ENCODE results near the gene FLYWCH1. TPM values are rescaled to one million over a fixed set of nuclear protein-coding genes. Genes with fewer than 3 reads are reported as not detected.

Gene FLYWCH1
- total RNA-seq, 2 experiments from 2014 or later = 33.5 to 35.4 TPM

- Mint-ChIP-seq H3K9me3 (no peaks in the 10 kb centered on the region), H3K27me3 (ENCODE audit: low read depth) (no peaks in the 10 kb centered on the region), H3K36me3 (ENCODE audit: low read depth) (no peaks in the 10 kb centered on the region), H3K4me1 (ENCODE audit: low read depth) (peaks cover 4% of the 10 kb centered on the region), H3K4me3 (no peak overlapping the region), H3K27ac (no peak overlapping the region)
- intact Hi-C loops (cut with micrococcal nuclease) = no loop called here
- no peak for DNase-seq
- CTCF ChIA-PET = interaction anchor here (0.5 kb wide), 1 partner anchor 28 kb away, joined by 3 read pairs; no protein-coding TSS in a partner anchor
Measured at GRCh38 chr16:2988590-2989099, 76.9 kb downstream of the FLYWCH1 start.

GRCh38 chr16:2990891-2991290 is 79.2 kb downstream of the FLYWCH1 start:
- H3K36me3 Mint-ChIP-seq (ENCODE audit: low read depth) = no peaks in the 10 kb centered on the region
- no peak overlapping the region for H3K4me3 Mint-ChIP-seq
- CTCF ChIA-PET = interaction anchor here (0.6 kb wide), 1 partner anchor 87 kb away, joined by 3 read pairs; no protein-coding TSS in a partner anchor
- no peak overlapping the region for H3K27ac Mint-ChIP-seq
- H3K4me1 Mint-ChIP-seq (ENCODE audit: low read depth) = no peaks in the 10 kb centered on the region
- H3K9me3 Mint-ChIP-seq = no peaks in the 10 kb centered on the region
- H3K27me3 Mint-ChIP-seq (ENCODE audit: low read depth) = no peaks in the 10 kb centered on the region
- intact Hi-C loops (cut with micrococcal nuclease) = no loop called here
- DNase-seq = no peak

- no peak overlapping the region for H3K4me3 Mint-ChIP-seq
- intact Hi-C loops (cut with micrococcal nuclease) = no loop called here
- H3K4me1 Mint-ChIP-seq (ENCODE audit: low read depth) = no peaks in the 10 kb centered on the region
- H3K36me3 Mint-ChIP-seq (ENCODE audit: low read depth) = no peaks in the 10 kb centered on the region
- H3K27ac Mint-ChIP-seq = no peak overlapping the region
- CTCF ChIA-PET = no interaction called here
- no peak for DNase-seq
- H3K27me3 Mint-ChIP-seq (ENCODE audit: low read depth) = no peaks in the 10 kb centered on the region
- H3K9me3 Mint-ChIP-seq = no peaks in the 10 kb centered on the region
Measured at GRCh38 chr16:2991566-2992261, 80.0 kb downstream of the FLYWCH1 start.

- H3K27ac Mint-ChIP-seq = no peak overlapping the region
- H3K27me3 Mint-ChIP-seq (ENCODE audit: low read depth) = no peaks in the 10 kb centered on the region
- no peak overlapping the region for H3K4me3 Mint-ChIP-seq
- H3K9me3 Mint-ChIP-seq = no peaks in the 10 kb centered on the region
- intact Hi-C loops (cut with micrococcal nuclease) = no loop called here
- no peaks in the 10 kb centered on the region for H3K4me1 Mint-ChIP-seq (ENCODE audit: low read depth)
- H3K36me3 Mint-ChIP-seq (ENCODE audit: low read depth) = no peaks in the 10 kb centered on the region
- no peak for DNase-seq
- CTCF ChIA-PET = no interaction called here
Measured at GRCh38 chr16:2992383-2993081, 80.8 kb downstream of the FLYWCH1 start.

- no peaks in the 10 kb centered on the region for H3K9me3 Mint-ChIP-seq
- no peaks in the 10 kb centered on the region for H3K27me3 Mint-ChIP-seq (ENCODE audit: low read depth)
- no peak overlapping the region for H3K4me3 Mint-ChIP-seq
- DNase-seq = no peak
- H3K4me1 Mint-ChIP-seq (ENCODE audit: low read depth) = no peaks in the 10 kb centered on the region
- H3K27ac Mint-ChIP-seq = no peak overlapping the region
- CTCF ChIA-PET = no interaction called here
- intact Hi-C loops (cut with micrococcal nuclease) = no loop called here
- H3K36me3 Mint-ChIP-seq (ENCODE audit: low read depth) = no peaks in the 10 kb centered on the region
Measured at GRCh38 chr16:2996298-2996697, 84.6 kb downstream of the FLYWCH1 start.

- Mint-ChIP-seq H3K4me1 (ENCODE audit: low read depth) (no peaks in the 10 kb centered on the region), H3K27me3 (ENCODE audit: low read depth) (no peaks in the 10 kb centered on the region), H3K27ac (no peak overlapping the region), H3K9me3 (no peaks in the 10 kb centered on the region), H3K4me3 (no peak overlapping the region), H3K36me3 (ENCODE audit: low read depth) (no peaks in the 10 kb centered on the region)
- intact Hi-C loops (cut with micrococcal nuclease) = no loop called here
- DNase-seq = no peak
- CTCF ChIA-PET = interaction anchor here (13.3 kb wide), 1 partner anchor 27 kb away, joined by 310 read pairs; the partner anchor contains the start of genes CLDN6, HCFC1R1, THOC6 and TNFRSF12A
Measured at GRCh38 chr16:2999929-3000328, 88.2 kb downstream of the FLYWCH1 start.

GRCh38 chr16:3000540-3000939 is 88.8 kb downstream of the FLYWCH1 start:
- H3K27me3 Mint-ChIP-seq (ENCODE audit: low read depth) = no peaks in the 10 kb centered on the region
- H3K27ac Mint-ChIP-seq = no peak overlapping the region
- H3K9me3 Mint-ChIP-seq = no peaks in the 10 kb centered on the region
- no peaks in the 10 kb centered on the region for H3K4me1 Mint-ChIP-seq (ENCODE audit: low read depth)
- no peaks in the 10 kb centered on the region for H3K36me3 Mint-ChIP-seq (ENCODE audit: low read depth)
- intact Hi-C loops (cut with micrococcal nuclease) = no loop called here
- no peak for DNase-seq
- CTCF ChIA-PET = interaction anchor here (13.3 kb wide), 1 partner anchor 26 kb away, joined by 310 read pairs; the partner anchor contains the start of genes CLDN6, HCFC1R1, THOC6 and TNFRSF12A
- H3K4me3 Mint-ChIP-seq = no peak overlapping the region

Other genes with a start within 250 kb of the FLYWCH1 start
- 10 to 100 TPM; 21.8 to 24.1 TPM for gene KCTD5, start 229.4 kb upstream of the FLYWCH1 start, total RNA-seq
- gene PRSS27, start 191.7 kb upstream of the FLYWCH1 start, total RNA-seq = 1 to 10 TPM; 1.7 to 2.4 TPM
- gene SRRM2, start 159.3 kb upstream of the FLYWCH1 start, total RNA-seq = 100 to 1,000 TPM; 607 to 649 TPM
- gene ELOB, start 134.7 kb upstream of the FLYWCH1 start, total RNA-seq = 100 to 1,000 TPM; 177 to 189 TPM
- under 1 TPM; 0.12 to 0.17 TPM for gene PRSS33, start 124.4 kb upstream of the FLYWCH1 start, total RNA-seq
- gene PRSS41, start 113.5 kb upstream of the FLYWCH1 start, total RNA-seq = not detected
- 1 to 10 TPM; 3.3 to 4.1 TPM for gene PRSS21, start 94.7 kb upstream of the FLYWCH1 start, total RNA-seq
- gene ZG16B, start 81.6 kb upstream of the FLYWCH1 start, total RNA-seq = under 1 TPM; 0.22 to 0.64 TPM
- not detected for gene PRSS22, start 53.8 kb upstream of the FLYWCH1 start, total RNA-seq
- 10 to 100 TPM; 12.7 to 15.2 TPM for gene FLYWCH2, start 28.7 kb upstream of the FLYWCH1 start, total RNA-seq
- gene KREMEN2, start 52.3 kb downstream of the FLYWCH1 start, total RNA-seq = not detected
- gene PAQR4, start 57.4 kb downstream of the FLYWCH1 start, total RNA-seq = 10 to 100 TPM; 25.8 to 28.2 TPM
- gene PKMYT1, start 68.5 kb downstream of the FLYWCH1 start, total RNA-seq = 100 to 1,000 TPM; 128 to 136 TPM
- not detected for gene CLDN9, start 101.0 kb downstream of the FLYWCH1 start, total RNA-seq
- not detected for gene CLDN6, start 106.3 kb downstream of the FLYWCH1 start, total RNA-seq
- gene TNFRSF12A, start 108.4 kb downstream of the FLYWCH1 start, total RNA-seq = under 1 TPM; 0.88 to 0.96 TPM
- gene HCFC1R1, start 112.0 kb downstream of the FLYWCH1 start, total RNA-seq = 10 to 100 TPM; 22.6 to 26.8 TPM
- 10 to 100 TPM; 40.6 to 41.0 TPM for gene THOC6, start 112.1 kb downstream of the FLYWCH1 start, total RNA-seq
- not detected for gene BICDL2, start 125.0 kb downstream of the FLYWCH1 start, total RNA-seq
- under 1 TPM; 0.29 to 0.37 TPM for gene MMP25, start 134.6 kb downstream of the FLYWCH1 start, total RNA-seq
- gene IL32, start 153.7 kb downstream of the FLYWCH1 start, total RNA-seq = 100 to 1,000 TPM; 964 to 991 TPM
- under 1 TPM in 1 of 2 experiments, not detected in 1; 0.26 TPM for gene ZSCAN10, start 187.4 kb downstream of the FLYWCH1 start, total RNA-seq
- gene ZNF205, start 200.7 kb downstream of the FLYWCH1 start, total RNA-seq = under 1 TPM in 1 of 2 experiments, not detected in 1; 0.25 TPM
- 1 to 10 TPM; 6.1 to 6.5 TPM for gene ZNF213, start 223.1 kb downstream of the FLYWCH1 start, total RNA-seq